Tongue (tissue), 2 donors: ENCODE data around the gene DDN. TPM values are rescaled to one million over a fixed set of nuclear protein-coding genes. Genes with fewer than 3 reads are reported as not detected.

Experiments used
- DNase-seq: peaks from one replicate; pipeline ENCODE4 v3.0.0-alpha.2; 2015
- total RNA-seq: library from RNA; depleted of rRNA; stranded (reverse); fragments of >200 nt; gene quantifications from one replicate; pipeline ENCODE4 v1.2.3, GENCODE V29; 2014

The DDN gene
- total RNA-seq, 1 donor from 2014 or later: 2.4 TPM

- DNase-seq: no peak
These were observed 14.3 kb upstream of the DDN start for GRCh38 chr12:49013428-49013827.

- DNase-seq: no peak
These were observed 13.6 kb upstream of the DDN start for GRCh38 chr12:49012739-49013138.

GRCh38 chr12:49010092-49010668, 11.0 kb upstream of the DDN start:
- peak; percentile 36 for DNase-seq

GRCh38 chr12:49008943-49009342, 9.8 kb upstream of the DDN start:
- DNase-seq: no peak

GRCh38 chr12:49000346-49000745, 1.2 kb upstream of the DDN start:
- no peak for DNase-seq

GRCh38 chr12:48998497-48999353, 450 bp downstream of the DDN start:
- DNase-seq: no peak

- DNase-seq: no peak
These were observed 1.3 kb downstream of the DDN start for GRCh38 chr12:48997719-48998496.

GRCh38 chr12:48996794-48997718, 2.1 kb downstream of the DDN start:
- DNase-seq: peak; percentile 88

GRCh38 chr12:48995086-48995879, 3.9 kb downstream of the DDN start:
- peak; percentile 91 for DNase-seq

- DNase-seq: no peak
These were observed 4.7 kb downstream of the DDN start for GRCh38 chr12:48994224-48995085.

GRCh38 chr12:48993787-48994186, 5.4 kb downstream of the DDN start:
- no peak for DNase-seq

- DNase-seq: no peak
These were observed 7.7 kb downstream of the DDN start for GRCh38 chr12:48991247-48992050.

GRCh38 chr12:48990552-48990951, 8.6 kb downstream of the DDN start:
- DNase-seq: no peak

GRCh38 chr12:48988030-48988649, 11.0 kb downstream of the DDN start:
- peak; percentile 65 for DNase-seq

GRCh38 chr12:48986720-48987291, 12.4 kb downstream of the DDN start:
- no peak for DNase-seq

- no peak for DNase-seq
These were observed 13.3 kb downstream of the DDN start for GRCh38 chr12:48985901-48986300.

GRCh38 chr12:48985475-48985897, 13.7 kb downstream of the DDN start:
- no peak for DNase-seq

GRCh38 chr12:48982397-48983080, 16.6 kb downstream of the DDN start:
- no peak for DNase-seq
